ENCODE results near the gene GABRD.

GABRD gene

GRCh38 chr1:2052054-2052679 is 33.0 kb downstream of the GABRD start:
- no peak for DNase-seq (ENCODE audit: low read depth)
- no peak overlapping the region for H3K4me3 ChIP-seq (ENCODE audit: low read depth, low read length)
- TF ChIP-seq MAX (IDR thresholded peaks at IDR 0.05; ENCODE audit: low read depth, low read length), result no peak
- TF ChIP-seq POLR2A (IDR thresholded peaks at IDR 0.05; ENCODE audit: extremely low read depth, insufficient read length), result no peak
- TF ChIP-seq CTCF (IDR thresholded peaks at IDR 0.05; ENCODE audit: low read depth, low read length), result no peak
- no peak for TF ChIP-seq MYC (IDR thresholded peaks at IDR 0.05; ENCODE audit: low read depth, low read length)

GRCh38 chr1:2052756-2053155 is 33.6 kb downstream of the GABRD start:
- TF ChIP-seq POLR2A (IDR thresholded peaks at IDR 0.05; ENCODE audit: extremely low read depth, insufficient read length), result no peak
- no peak for TF ChIP-seq MAX (IDR thresholded peaks at IDR 0.05; ENCODE audit: low read depth, low read length)
- no peak for TF ChIP-seq MYC (IDR thresholded peaks at IDR 0.05; ENCODE audit: low read depth, low read length)
- H3K4me3 ChIP-seq (ENCODE audit: low read depth, low read length), result no peak overlapping the region
- no peak for DNase-seq (ENCODE audit: low read depth)

GRCh38 chr1:2053217-2053616 is 34.1 kb downstream of the GABRD start:
- TF ChIP-seq POLR2A (IDR thresholded peaks at IDR 0.05; ENCODE audit: extremely low read depth, insufficient read length) (no peak), MAX (IDR thresholded peaks at IDR 0.05; ENCODE audit: low read depth, low read length) (no peak), CTCF (IDR thresholded peaks at IDR 0.05; ENCODE audit: low read depth, low read length) (no peak), MYC (IDR thresholded peaks at IDR 0.05; ENCODE audit: low read depth, low read length) (no peak)
- no peak overlapping the region for H3K4me3 ChIP-seq (ENCODE audit: low read depth, low read length)
- no peak for DNase-seq (ENCODE audit: low read depth)

GRCh38 chr1:2053784-2054376 is 34.7 kb downstream of the GABRD start:
- H3K4me3 ChIP-seq (ENCODE audit: low read depth, low read length), result no peak overlapping the region
- no peak for TF ChIP-seq CTCF (IDR thresholded peaks at IDR 0.05; ENCODE audit: low read depth, low read length)
- no peak for TF ChIP-seq POLR2A (IDR thresholded peaks at IDR 0.05; ENCODE audit: extremely low read depth, insufficient read length)
- TF ChIP-seq MAX (IDR thresholded peaks at IDR 0.05; ENCODE audit: low read depth, low read length), result no peak
- no peak for TF ChIP-seq MYC (IDR thresholded peaks at IDR 0.05; ENCODE audit: low read depth, low read length)

GRCh38 chr1:2054560-2054959 is 35.4 kb downstream of the GABRD start:
- TF ChIP-seq MAX (IDR thresholded peaks at IDR 0.05; ENCODE audit: low read depth, low read length) (no peak), CTCF (IDR thresholded peaks at IDR 0.05; ENCODE audit: low read depth, low read length) (no peak), MYC (IDR thresholded peaks at IDR 0.05; ENCODE audit: low read depth, low read length) (no peak), POLR2A (IDR thresholded peaks at IDR 0.05; ENCODE audit: extremely low read depth, insufficient read length) (no peak)
- DNase-seq (ENCODE audit: low read depth), result no peak
- H3K4me3 ChIP-seq (ENCODE audit: low read depth, low read length), result no peak overlapping the region

More at GRCh38 chr1:2053784-2054376, 34.7 kb downstream of the GABRD start:
- no peak for DNase-seq (ENCODE audit: low read depth)

GRCh38 chr1:2055911-2056575 is 36.9 kb downstream of the GABRD start:
- TF ChIP-seq CTCF (IDR thresholded peaks at IDR 0.05; ENCODE audit: low read depth, low read length) (peak; percentile 21), POLR2A (IDR thresholded peaks at IDR 0.05; ENCODE audit: extremely low read depth, insufficient read length) (no peak), MYC (IDR thresholded peaks at IDR 0.05; ENCODE audit: low read depth, low read length) (no peak), MAX (IDR thresholded peaks at IDR 0.05; ENCODE audit: low read depth, low read length) (no peak)
- no peak overlapping the region for H3K4me3 ChIP-seq (ENCODE audit: low read depth, low read length)
- DNase-seq (ENCODE audit: low read depth), result no peak
